H1 (cell line): ENCODE data around the gene LYPD6B. TPM values are rescaled to one million over a fixed set of nuclear protein-coding genes. Genes with fewer than 3 reads are reported as not detected.

Experiments
- SP2 ChIP-seq: IDR thresholded peaks from 2 replicates; pipeline ENCODE4 v1.6.1; 2012; ENCODE audit warnings: mild to moderate bottlenecking, low read length, inconsistent platforms
- polyA plus RNA-seq, 7 experiments: library from polyadenylated mRNA; depleted of rRNA in 3 of 7; stranded (reverse) in 5 of 7; unstranded in 2 of 7; fragments of >200 nt in 5 of 7; fragments of 200-250 nt in 2 of 7; gene quantifications; 1 replicate in 5 of 7; 2 replicates in 1 of 7; 4 replicates in 1 of 7; pipeline versions ENCODE4 v1.2.1 to v1.2.3, GENCODE V29; 2011 to 2013; ENCODE audit warnings: missing spikeins in 2 of 7, mixed read lengths in 2 of 7
- total RNA-seq: library from RNA; stranded (reverse); fragmentation: NEBNext Ultra II Directional; extraction: Animal tissue kit (Norgen Biotek cat#: 25700); gene quantifications from 2 replicates; pipeline ENCODE4 v1.2.1, GENCODE V29; 2021
- TF ChIP-seq, protein P1 (sequence below): fragments of 300-600 bp; sonication (generic); IDR thresholded peaks from 2 replicates; pipeline ENCODE4 v1.7.1; 2012; ENCODE audit warnings: low read length, moderate library complexity, mild to moderate bottlenecking, inconsistent platforms; ENCODE audit not compliant: insufficient replicate concordance

LYPD6B gene
- total and polyA plus RNA-seq, 2 of the 8 experiments (the other 6 are each of a cell fraction or from before 2014, with no cell fraction given): 2.2 to 3.5 TPM

GRCh38 chr2:149068225-149068995 lies 29.9 kb downstream of the LYPD6B start (continued):
- TF ChIP-seq, protein P1, sequence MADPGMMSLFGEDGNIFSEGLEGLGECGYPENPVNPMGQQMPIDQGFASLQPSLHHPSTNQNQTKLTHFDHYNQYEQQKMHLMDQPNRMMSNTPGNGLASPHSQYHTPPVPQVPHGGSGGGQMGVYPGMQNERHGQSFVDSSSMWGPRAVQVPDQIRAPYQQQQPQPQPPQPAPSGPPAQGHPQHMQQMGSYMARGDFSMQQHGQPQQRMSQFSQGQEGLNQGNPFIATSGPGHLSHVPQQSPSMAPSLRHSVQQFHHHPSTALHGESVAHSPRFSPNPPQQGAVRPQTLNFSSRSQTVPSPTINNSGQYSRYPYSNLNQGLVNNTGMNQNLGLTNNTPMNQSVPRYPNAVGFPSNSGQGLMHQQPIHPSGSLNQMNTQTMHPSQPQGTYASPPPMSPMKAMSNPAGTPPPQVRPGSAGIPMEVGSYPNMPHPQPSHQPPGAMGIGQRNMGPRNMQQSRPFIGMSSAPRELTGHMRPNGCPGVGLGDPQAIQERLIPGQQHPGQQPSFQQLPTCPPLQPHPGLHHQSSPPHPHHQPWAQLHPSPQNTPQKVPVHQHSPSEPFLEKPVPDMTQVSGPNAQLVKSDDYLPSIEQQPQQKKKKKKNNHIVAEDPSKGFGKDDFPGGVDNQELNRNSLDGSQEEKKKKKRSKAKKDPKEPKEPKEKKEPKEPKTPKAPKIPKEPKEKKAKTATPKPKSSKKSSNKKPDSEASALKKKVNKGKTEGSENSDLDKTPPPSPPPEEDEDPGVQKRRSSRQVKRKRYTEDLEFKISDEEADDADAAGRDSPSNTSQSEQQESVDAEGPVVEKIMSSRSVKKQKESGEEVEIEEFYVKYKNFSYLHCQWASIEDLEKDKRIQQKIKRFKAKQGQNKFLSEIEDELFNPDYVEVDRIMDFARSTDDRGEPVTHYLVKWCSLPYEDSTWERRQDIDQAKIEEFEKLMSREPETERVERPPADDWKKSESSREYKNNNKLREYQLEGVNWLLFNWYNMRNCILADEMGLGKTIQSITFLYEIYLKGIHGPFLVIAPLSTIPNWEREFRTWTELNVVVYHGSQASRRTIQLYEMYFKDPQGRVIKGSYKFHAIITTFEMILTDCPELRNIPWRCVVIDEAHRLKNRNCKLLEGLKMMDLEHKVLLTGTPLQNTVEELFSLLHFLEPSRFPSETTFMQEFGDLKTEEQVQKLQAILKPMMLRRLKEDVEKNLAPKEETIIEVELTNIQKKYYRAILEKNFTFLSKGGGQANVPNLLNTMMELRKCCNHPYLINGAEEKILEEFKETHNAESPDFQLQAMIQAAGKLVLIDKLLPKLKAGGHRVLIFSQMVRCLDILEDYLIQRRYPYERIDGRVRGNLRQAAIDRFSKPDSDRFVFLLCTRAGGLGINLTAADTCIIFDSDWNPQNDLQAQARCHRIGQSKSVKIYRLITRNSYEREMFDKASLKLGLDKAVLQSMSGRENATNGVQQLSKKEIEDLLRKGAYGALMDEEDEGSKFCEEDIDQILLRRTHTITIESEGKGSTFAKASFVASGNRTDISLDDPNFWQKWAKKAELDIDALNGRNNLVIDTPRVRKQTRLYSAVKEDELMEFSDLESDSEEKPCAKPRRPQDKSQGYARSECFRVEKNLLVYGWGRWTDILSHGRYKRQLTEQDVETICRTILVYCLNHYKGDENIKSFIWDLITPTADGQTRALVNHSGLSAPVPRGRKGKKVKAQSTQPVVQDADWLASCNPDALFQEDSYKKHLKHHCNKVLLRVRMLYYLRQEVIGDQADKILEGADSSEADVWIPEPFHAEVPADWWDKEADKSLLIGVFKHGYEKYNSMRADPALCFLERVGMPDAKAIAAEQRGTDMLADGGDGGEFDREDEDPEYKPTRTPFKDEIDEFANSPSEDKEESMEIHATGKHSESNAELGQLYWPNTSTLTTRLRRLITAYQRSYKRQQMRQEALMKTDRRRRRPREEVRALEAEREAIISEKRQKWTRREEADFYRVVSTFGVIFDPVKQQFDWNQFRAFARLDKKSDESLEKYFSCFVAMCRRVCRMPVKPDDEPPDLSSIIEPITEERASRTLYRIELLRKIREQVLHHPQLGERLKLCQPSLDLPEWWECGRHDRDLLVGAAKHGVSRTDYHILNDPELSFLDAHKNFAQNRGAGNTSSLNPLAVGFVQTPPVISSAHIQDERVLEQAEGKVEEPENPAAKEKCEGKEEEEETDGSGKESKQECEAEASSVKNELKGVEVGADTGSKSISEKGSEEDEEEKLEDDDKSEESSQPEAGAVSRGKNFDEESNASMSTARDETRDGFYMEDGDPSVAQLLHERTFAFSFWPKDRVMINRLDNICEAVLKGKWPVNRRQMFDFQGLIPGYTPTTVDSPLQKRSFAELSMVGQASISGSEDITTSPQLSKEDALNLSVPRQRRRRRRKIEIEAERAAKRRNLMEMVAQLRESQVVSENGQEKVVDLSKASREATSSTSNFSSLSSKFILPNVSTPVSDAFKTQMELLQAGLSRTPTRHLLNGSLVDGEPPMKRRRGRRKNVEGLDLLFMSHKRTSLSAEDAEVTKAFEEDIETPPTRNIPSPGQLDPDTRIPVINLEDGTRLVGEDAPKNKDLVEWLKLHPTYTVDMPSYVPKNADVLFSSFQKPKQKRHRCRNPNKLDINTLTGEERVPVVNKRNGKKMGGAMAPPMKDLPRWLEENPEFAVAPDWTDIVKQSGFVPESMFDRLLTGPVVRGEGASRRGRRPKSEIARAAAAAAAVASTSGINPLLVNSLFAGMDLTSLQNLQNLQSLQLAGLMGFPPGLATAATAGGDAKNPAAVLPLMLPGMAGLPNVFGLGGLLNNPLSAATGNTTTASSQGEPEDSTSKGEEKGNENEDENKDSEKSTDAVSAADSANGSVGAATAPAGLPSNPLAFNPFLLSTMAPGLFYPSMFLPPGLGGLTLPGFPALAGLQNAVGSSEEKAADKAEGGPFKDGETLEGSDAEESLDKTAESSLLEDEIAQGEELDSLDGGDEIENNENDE: no peak
- no peak for TF ChIP-seq SP2
